GM13976 (cell line): ENCODE results near the gene CCDC91.

ENCODE experiments used
- DNase-seq: peaks from one replicate; pipeline ENCODE4 v3.0.0; 2012; ENCODE audit warnings: low spot score
- in situ Hi-C: fragments of 300-500 bp; cut with MboI; formaldehyde crosslinking; loops from one replicate; pipeline ENCODE4 v1.12.0; 2022; ENCODE audit warnings: low sequenced_read_pairs, mixed read lengths, inconsistent platforms; ENCODE audit not compliant: unreplicated experiment
- TF ChIP-seq, protein P1 (sequence below): IDR thresholded peaks from 2 replicates; pipeline ENCODE4 v1.5.1; 2012; ENCODE audit warnings: borderline replicate concordance, mild to moderate bottlenecking; ENCODE audit not compliant: insufficient read depth; ENCODE audit errors: extremely low read depth, missing control alignments, control extremely low read depth

CCDC91 gene

DNA sequence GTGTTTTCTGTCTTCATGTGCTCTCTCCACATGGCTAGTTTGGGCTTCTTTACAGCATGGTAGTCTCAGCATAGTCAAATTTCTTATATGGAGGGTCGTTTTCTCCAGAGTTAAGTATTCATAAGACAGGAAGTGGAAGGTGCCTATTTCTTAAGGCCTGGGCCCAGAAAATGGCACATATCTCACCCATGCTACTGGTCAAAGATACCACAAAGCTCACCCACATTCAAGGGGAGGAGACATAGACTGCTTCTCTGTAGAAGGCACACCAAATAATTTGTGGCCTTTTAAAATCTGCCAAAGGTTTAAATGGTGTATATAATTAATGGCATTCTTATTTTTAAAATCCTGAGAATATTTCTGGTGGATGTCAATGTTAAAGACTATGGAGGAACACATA is 44.8 kb downstream of the CCDC91 start:
- in situ Hi-C loops: no loop called here
- TF ChIP-seq, protein P1, sequence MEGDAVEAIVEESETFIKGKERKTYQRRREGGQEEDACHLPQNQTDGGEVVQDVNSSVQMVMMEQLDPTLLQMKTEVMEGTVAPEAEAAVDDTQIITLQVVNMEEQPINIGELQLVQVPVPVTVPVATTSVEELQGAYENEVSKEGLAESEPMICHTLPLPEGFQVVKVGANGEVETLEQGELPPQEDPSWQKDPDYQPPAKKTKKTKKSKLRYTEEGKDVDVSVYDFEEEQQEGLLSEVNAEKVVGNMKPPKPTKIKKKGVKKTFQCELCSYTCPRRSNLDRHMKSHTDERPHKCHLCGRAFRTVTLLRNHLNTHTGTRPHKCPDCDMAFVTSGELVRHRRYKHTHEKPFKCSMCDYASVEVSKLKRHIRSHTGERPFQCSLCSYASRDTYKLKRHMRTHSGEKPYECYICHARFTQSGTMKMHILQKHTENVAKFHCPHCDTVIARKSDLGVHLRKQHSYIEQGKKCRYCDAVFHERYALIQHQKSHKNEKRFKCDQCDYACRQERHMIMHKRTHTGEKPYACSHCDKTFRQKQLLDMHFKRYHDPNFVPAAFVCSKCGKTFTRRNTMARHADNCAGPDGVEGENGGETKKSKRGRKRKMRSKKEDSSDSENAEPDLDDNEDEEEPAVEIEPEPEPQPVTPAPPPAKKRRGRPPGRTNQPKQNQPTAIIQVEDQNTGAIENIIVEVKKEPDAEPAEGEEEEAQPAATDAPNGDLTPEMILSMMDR: no peak
- DNase-seq: no peak

DNA sequence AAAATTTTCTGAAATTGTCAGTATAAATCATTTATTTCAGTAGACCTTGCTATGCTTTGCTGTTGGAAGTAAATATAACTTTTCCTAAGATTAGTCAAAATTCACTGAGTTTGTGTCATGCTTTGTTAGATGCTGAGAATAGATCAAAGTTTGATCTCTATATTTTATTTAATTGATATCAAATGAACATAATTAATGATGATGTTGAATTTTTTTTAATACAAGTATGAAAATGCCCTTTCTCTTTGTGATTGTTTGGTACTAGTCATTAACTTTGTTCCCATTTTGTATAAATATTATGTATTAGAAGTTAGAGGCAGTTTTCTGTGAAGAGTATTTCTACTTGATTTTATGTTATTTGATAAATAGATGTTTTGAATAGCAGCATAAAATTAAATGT is 45.7 kb downstream of the CCDC91 start:
- in situ Hi-C loops: no loop called here
- DNase-seq: no peak
- TF ChIP-seq, protein P1: no peak

GRCh38 chr12:28237423-28237822 is 47.2 kb downstream of the CCDC91 start:
- in situ Hi-C loops: no loop called here
- TF ChIP-seq, protein P1: no peak
- DNase-seq: no peak

- no peak for DNase-seq
- in situ Hi-C loops: no loop called here
- TF ChIP-seq, protein P1: no peak
Observed at GRCh38 chr12:28239918-28240317, 49.7 kb downstream of the CCDC91 start.

DNA sequence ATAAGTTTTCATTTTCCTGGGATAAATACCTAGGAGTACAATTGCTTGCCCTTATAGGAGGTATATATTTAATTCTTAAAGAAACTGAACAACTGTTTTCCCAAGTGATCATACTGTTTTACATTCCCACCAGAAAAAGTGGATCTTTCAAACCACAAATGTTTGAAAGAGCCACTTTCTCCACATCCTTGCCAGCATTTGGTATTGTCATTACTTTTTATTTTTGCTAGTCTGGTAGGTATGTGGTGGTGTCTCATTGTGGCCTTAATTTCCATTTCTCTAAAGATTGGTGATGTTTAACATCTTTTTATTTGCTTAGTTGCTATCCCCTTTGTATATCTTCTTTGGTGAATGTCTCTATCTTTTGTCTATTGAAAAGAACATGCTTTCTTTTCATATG is 50.6 kb downstream of the CCDC91 start:
- TF ChIP-seq, protein P1: no peak
- in situ Hi-C loops: no loop called here
- DNase-seq: no peak

DNA sequence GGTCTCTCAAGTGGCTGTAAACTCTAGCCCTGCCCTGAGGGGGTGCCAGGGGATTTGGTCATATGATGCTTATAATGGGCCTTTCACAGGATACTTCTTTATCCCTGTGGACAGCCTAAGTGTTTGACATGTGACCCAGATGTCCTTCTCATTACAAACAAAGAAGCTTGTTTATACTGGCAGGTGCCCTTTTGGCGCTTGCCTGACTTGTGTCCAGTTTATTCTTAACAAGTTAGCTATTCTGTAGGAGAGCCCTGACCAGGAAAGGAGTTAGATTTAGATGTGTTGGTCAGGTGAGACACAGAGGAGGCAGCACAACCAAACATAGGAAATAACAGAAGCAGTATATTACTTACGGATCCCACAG is 51.9 kb downstream of the CCDC91 start:
- in situ Hi-C loops: no loop called here

More for the DNA sequence above, 51.9 kb downstream of the CCDC91 start:
- TF ChIP-seq, protein P1: no peak
- no peak for DNase-seq
